Hindlimb muscle (tissue), 1 donor: ENCODE results near the gene C5orf47. TPM values are rescaled to one million over a fixed set of nuclear protein-coding genes. Genes with fewer than 3 reads are reported as not detected.
A peak's percentile ranks its signal among the peaks of the same experiment; 100 is the strongest.

Source experiments
- DNase-seq: peaks from one replicate; pipeline ENCODE4 v3.0.0-alpha.2; 2013
- polyA plus RNA-seq: library from polyadenylated mRNA; unstranded; fragments of 120-200 nt; gene quantifications from one replicate; pipeline ENCODE4 v1.2.1, GENCODE V29; 2013; ENCODE audit not compliant: insufficient read length

C5orf47 gene
- polyA plus RNA-seq, 1 donor: not detected

DNA sequence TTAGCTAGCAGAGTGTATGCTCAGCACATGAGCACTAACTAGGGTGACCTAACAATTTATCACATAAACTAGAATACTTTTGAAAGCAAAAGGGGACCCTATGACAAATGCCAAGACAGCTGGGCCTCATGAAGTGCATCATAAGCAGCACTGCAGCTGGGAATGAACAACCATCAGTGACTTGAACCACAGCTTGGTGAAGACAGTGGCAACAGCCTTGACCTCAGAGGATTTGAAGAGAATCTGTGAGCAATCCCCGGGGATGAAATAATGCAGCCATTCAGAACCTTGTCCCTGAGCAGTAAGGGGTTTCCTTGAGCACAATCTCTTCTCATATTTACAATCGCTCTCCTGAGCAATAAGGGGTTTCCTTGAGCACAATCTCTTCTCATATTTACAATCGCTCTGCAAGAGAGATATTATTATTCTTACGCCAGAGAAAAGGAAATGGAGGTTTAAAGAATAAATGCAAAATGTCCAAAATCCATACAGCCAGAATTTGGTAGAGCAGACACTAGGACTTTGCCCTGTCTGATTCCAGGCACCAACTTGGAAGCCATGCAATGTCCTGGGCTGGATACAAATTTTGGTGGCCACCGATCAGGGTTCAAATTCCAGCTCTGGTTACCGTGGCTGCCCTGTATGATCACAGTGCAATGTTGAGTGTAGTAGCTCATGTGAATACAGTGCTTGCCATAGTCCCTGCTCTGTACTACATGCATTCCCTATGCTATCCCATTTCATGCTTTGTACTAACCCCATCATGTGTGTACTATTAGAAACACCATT lies 55.7 kb downstream of the C5orf47 start:
- no peak for DNase-seq

DNA sequence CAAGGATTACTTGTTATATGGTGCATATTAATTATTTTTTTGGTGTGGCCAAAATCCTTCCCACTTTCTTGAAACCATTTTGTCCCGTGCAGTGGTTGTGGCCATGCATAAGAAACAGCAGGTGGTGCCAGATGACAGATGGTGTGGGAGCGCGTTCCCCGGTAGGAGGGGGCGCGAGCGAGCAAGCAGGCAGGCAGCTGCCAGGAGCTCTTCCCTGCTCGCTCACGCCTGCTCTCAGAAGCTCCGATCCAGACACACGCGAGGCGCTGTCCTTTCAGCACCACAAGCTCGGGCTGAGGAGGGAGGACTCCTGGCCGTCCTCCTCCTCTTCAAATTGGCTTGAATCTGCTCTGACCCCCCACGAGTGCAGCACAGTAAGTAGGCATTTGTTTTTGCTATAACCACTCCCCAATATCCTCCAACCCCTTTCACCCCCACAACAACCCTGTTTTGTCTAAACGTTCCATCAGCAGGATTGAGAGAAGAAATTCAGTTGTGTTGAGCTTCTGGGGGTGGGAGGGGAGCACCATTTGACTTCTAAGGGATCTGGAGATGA lies 56.6 kb downstream of the C5orf47 start, which contains the start of gene NSG2:
Gene NSG2, plus strand, starts transcription at position 237 of the 556 bp plus-strand sequence. CDS start 1,050 bp downstream, outside the sequence.
- DNase-seq: peak; percentile 88

DNA sequence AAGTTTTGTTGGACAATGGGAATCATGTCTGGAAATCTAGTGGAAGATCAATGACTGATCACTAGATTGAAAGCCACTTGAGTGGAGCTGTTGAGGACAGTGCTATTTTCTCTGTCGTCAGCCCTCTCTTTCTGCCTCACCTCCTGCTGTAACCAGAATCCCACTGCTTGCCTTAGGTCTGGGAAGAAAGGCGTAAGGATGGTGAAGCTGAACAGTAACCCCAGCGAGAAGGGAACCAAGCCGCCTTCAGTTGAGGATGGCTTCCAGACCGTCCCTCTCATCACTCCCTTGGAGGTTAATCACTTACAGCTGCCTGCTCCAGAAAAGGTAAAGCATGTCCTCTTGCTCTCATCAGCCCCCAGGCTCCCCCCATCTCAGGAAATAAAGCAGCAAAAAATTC lies 57.6 kb downstream of the C5orf47 start:
- DNase-seq: no peak

DNA sequence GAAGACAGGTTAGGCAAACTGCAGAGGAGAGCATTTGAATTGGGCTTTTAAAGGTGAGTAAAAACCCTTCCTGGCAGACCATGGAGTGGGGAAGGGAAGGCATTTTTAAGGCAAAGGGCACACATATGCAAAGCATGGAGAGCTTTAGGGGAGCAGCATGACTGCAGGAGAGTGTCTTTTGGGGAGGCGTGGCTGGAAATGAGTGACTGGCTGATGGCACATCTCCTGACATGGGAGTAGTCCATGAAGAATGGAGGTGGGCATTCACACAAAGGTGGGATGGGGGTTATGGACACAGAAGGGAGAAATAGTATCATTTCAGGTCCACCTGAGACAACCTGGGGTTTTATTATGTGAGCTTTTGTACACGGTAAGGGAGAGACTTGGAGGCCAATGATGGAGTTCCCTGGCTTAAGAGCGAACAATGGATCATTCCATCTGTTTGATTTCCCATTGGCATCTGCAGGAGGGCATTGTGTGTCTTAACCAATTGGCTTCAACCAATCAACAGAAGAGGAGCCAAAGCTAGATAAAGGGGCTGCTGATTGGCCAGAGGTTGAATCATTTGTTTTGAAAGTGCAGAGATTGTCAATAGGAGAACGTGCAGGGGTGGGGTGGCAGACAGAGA lies 58.6 kb downstream of the C5orf47 start:
- DNase-seq: no peak

DNA sequence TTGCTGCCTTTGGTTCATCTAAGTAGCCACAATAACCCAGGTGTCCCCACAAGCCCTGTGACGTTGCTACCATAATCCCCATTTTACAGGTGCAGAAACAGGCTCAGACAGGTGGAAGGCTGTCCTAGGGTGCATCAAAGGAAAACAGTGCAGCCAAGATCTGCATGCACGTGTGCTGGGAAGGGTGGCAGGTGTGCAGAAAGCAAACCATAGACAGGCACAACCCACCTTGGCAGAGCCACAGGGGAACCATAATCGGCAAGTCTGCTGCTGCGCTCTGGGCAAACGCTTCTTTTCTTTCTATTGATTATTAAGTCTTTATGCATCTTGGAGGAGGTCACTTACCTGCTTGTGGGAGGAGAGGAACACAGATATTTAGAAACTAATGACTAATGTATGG lies 63.7 kb downstream of the C5orf47 start:
- DNase-seq: no peak

DNA sequence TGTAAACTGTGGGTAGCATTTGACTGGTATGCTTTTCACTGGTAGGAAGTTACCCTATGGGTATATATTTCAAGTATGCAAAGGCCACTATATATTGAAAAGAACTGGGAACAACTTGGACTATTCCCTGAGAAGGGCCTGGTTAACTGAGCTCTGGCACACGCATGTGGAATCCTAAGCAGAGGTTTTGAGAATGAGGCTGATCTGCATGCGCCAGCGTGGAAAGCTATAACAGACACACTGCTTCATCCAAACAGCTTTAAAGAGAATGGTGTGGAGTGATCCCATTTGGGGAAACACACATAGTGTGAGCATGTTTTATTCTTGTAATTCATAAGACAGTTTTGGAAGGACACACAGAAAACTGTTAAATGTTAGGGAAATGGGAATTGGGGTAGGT lies 64.9 kb downstream of the C5orf47 start:
- no peak for DNase-seq

Other genes starting within 250 kb of the C5orf47 start
- gene CPEB4, start 100.8 kb upstream of the C5orf47 start, polyA plus RNA-seq: 39.2 TPM
- 0.28 TPM for gene NSG2, start 56.5 kb downstream of the C5orf47 start, polyA plus RNA-seq